ENCODE data around the gene RPS15. TPM values are rescaled to one million over a fixed set of nuclear protein-coding genes. Genes with fewer than 3 reads are reported as not detected.

Gene RPS15
- total RNA-seq, 6 donors from 2014 or later: 825 to 2,012 (median 1,317) TPM

DNA sequence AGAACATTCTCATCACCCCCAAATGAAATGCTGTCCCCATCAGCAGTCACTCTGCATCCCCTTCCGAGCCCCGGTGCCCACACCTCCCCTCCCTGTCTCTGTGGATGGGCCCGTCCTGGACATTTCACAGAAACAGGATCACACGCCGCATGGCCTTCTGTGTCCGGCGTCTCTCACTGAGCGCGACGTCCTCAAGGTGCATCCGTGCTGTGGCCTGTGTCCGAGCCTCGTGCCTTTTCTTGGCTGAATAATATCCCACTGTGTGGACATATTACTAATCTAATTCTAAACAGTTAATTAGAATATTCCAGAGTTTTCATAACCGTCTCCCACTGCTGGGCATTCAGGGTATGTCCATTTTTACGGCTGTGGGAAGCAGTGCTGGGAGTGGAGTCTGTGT lies 45.8 kb upstream of the RPS15 start:
- Histone ChIP-seq H3K27me3 (no peaks in the 10 kb centered on the region), H3K9me3 (no peaks in the 10 kb centered on the region), H3K27ac (no peak overlapping the region), H3K4me1 (peaks cover 0 to 9% (median 4%) of the 10 kb centered on the region in 4 donors), H3K4me3 (no peak overlapping the region), H3K36me3 (peaks cover 16 to 76% (median 62%) of the 10 kb centered on the region in 4 donors)
- no peak for DNase-seq
- ATAC-seq (ENCODE audit: low FRiP score in 2 of 2): no peak
- 94 to 97% methylated on average over 15 of the region's 15 CpGs for WGBS, 2 donors
- TF ChIP-seq EP300 (IDR thresholded peaks at IDR 0.05): no peak
- no peak for TF ChIP-seq POLR2AphosphoS5 (IDR thresholded peaks at IDR 0.05)
- TF ChIP-seq POLR2A (IDR thresholded peaks at IDR 0.05): no peak
- TF ChIP-seq, protein P1, sequence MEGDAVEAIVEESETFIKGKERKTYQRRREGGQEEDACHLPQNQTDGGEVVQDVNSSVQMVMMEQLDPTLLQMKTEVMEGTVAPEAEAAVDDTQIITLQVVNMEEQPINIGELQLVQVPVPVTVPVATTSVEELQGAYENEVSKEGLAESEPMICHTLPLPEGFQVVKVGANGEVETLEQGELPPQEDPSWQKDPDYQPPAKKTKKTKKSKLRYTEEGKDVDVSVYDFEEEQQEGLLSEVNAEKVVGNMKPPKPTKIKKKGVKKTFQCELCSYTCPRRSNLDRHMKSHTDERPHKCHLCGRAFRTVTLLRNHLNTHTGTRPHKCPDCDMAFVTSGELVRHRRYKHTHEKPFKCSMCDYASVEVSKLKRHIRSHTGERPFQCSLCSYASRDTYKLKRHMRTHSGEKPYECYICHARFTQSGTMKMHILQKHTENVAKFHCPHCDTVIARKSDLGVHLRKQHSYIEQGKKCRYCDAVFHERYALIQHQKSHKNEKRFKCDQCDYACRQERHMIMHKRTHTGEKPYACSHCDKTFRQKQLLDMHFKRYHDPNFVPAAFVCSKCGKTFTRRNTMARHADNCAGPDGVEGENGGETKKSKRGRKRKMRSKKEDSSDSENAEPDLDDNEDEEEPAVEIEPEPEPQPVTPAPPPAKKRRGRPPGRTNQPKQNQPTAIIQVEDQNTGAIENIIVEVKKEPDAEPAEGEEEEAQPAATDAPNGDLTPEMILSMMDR (IDR thresholded peaks at IDR 0.05): no peak

DNA sequence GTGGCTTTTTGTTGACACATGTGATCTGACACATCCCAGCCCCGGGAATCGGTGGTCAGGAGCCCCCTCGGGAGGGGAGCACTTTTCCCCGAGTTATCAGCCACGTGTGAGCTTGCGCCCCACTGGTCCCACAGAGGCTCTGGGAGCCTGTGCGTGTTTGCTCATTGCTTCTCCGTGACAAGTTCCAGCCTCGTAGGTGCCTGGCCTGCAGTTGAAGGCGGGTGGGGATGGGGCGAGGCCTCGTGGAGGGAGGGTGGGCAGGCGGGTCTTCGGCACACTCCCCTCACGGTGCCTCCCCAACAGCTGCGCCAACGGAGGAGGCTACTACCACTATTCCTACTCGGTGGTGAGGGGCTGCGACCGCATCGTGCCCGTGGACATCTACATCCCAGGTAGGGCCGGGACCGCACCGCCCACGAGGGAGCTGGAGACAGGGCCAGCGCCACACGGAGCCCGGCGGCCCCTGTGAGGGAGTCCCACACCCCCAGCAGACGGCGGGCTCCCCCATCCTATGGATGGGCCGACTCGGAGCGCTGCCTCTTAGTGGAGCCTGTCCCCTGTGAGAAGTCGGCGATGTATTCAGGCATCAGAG lies 45.2 kb upstream of the RPS15 start:
- Histone ChIP-seq H3K36me3 (peaks cover 16 to 73% (median 60%) of the 10 kb centered on the region in 4 donors), H3K27me3 (no peaks in the 10 kb centered on the region), H3K4me1 (peaks cover 0 to 8% (median 4%) of the 10 kb centered on the region in 4 donors), H3K4me3 (no peak overlapping the region), H3K9me3 (no peaks in the 10 kb centered on the region), H3K27ac (no peak overlapping the region)
- no peak for TF ChIP-seq POLR2A (IDR thresholded peaks at IDR 0.05)
- no peak for TF ChIP-seq EP300 (IDR thresholded peaks at IDR 0.05)
- ATAC-seq (ENCODE audit: low FRiP score in 2 of 2): no peak
- DNase-seq: peak in 1 of 2 donors; percentile 78
- 89% methylated on average over 26 of the region's 37 CpGs; no CpG with 5 or more reads in 1 of the 2 donors for WGBS, 2 donors

DNA sequence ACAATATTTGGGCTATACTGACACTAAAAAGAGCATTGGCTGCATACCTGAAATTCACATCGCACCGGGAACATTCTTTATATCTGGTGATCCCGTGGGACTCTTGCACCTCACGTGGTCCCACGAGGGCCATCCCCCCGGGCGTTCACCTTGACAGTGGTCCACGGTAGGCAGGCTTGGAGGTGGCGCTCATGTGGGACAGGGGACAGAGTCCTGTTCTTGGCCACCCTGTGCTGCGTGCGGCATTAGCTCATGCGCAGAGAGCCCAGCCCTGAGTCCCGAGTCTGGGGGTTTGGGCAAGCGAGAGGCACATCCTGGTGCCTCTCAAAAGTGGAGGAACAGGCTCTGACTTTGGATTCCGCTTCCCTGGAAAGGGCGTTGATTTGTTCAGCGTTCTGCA lies 44.4 kb upstream of the RPS15 start:
- ATAC-seq (ENCODE audit: low FRiP score in 2 of 2): no peak
- Histone ChIP-seq H3K36me3 (peaks cover 16 to 65% (median 53%) of the 10 kb centered on the region in 4 donors), H3K4me1 (peaks cover 0 to 8% (median 4%) of the 10 kb centered on the region in 4 donors), H3K9me3 (no peaks in the 10 kb centered on the region), H3K4me3 (no peak overlapping the region), H3K27me3 (no peaks in the 10 kb centered on the region), H3K27ac (no peak overlapping the region)
- DNase-seq: no peak
- TF ChIP-seq, protein P1 (IDR thresholded peaks at IDR 0.05): no peak
- TF ChIP-seq POLR2A (IDR thresholded peaks at IDR 0.05) (no peak), POLR2AphosphoS5 (IDR thresholded peaks at IDR 0.05) (no peak)
- 73 to 87% methylated on average over 3 to 17 of the region's 17 CpGs for WGBS, 2 donors

DNA sequence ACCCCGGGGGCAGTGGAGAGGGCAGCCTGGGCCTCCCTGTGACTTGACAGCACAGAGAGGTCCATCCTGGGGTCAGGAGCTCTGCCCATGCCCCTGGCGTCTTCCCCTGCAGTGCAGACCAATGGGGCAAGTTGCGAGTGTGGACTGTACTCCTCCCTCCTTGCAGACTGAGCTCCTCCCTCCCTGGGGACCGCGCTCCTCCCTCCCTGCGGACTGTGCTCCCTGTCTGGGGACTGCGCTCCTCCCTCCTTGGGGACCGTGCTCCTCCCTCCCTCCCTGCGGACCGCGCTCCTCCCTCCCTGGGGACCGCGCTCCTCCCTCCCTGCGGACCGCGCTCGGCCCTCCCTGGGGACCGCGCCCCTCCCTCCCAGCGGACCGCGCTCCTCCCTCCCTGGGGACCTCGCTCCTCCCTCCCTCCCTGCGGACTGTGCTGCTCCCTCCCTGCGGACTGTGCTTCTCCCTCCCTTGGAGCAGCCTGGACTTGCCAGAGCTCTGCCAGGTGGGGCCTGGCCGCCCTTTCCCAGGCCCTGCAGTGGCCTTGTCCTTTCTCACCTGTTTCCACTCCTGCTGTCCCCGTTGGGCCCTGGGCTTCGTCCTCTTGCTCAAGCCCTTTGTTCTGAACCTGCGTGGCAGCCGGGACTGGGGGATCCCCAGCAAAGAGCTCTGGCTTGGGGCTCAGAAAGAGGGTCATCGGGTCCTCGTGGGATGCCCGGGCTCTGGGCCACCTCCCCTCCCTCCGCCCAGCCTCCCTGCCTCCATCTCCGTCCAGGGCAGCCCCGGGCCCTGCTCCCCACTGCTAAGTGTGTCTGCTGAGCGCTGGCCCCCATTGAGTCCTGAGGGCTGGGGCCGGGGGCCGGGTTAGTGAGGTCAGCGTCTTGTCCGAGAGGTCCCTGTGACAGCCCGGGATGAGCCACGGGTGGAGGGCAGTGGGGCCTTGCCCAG lies 43.7 kb upstream of the RPS15 start:
- DNase-seq: peak in 1 of 2 donors; percentile 73
- H3K27ac ChIP-seq: no peak overlapping the region
- no peak overlapping the region for H3K4me3 ChIP-seq
- H3K9me3 ChIP-seq: no peaks in the 10 kb centered on the region
- H3K27me3 ChIP-seq: no peaks in the 10 kb centered on the region
- WGBS, 2 donors: 78 to 87% methylated on average over 30 to 39 of the region's 43 CpGs
- no peak for TF ChIP-seq POLR2AphosphoS5 (IDR thresholded peaks at IDR 0.05)
- TF ChIP-seq, protein P1 (IDR thresholded peaks at IDR 0.05): no peak
- TF ChIP-seq EP300 (IDR thresholded peaks at IDR 0.05): no peak
- TF ChIP-seq POLR2A (IDR thresholded peaks at IDR 0.05): no peak
- no peak for ATAC-seq (ENCODE audit: low FRiP score in 2 of 2)
- H3K4me1 ChIP-seq: peaks cover 0 to 8% (median 4%) of the 10 kb centered on the region in 4 donors
- peaks cover 16 to 58% (median 47%) of the 10 kb centered on the region in 4 donors for H3K36me3 ChIP-seq

All from upper lobe of left lung (tissue), 6 donors.